HuH-7 (cell line): ENCODE measurements around the gene KDM1B.
A peak's percentile ranks its signal among the peaks of the same experiment; 100 is the strongest.
"Not testable (repeated sequence)": the region's sequence is repeated elsewhere in the genome, so short reads cannot be mapped to it uniquely, and the experiment has no call there.

ENCODE experiments used
- DNase-seq: peaks from one replicate; pipeline ENCODE4 v3.0.0; 2011; ENCODE audit warnings: low spot score

Gene KDM1B

DNA sequence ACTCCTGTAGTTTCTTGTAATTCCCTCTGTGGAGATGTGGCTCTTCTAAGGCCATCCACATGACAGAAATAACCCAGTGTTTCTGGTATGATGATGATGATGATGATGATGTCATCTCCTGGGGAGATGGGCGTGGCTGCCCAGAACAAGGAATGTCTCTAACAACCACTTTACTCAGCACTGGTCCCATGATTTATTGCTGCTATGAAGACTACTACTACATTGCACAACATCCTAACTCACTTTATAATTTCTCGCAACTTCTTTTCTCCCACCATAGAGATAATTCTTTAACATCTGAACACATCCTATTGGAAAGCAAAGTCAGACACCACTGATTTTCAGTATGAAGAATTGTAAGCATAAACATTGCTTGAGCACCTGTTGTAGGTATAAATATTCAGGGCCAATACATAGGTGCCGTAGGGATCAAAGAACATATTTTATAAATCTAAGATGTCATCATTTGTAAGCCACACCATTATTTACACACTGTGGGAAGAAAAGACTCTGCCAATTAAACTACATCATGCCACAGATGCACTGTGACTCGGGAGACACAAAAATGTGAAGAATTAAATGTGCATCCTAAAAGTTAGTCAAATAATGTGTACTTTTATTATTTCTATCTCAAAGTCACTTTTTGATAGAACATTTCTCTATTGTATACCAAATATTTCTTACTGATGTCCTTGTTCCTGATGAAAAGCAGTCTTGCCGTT lies 6.8 kb upstream of the KDM1B start:
- no peak for DNase-seq

DNA sequence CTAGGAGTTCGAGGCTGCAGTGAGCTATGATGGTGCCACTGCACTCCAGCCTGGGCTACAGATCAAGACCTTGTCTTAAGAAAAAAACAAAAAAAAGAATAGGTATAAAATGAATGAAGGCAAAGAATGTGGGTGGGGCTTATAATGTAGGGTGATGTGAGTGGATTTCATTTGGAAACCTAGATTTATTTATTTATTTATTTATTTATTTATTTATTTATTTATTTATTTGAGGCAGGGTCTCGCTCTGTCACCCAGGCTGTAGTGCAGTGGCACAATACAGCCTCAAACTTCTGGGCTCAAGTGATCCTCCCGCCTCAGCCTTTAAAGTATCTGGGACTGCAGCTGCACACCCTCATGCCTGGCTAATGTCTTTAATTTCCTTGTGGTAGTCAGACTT lies 3.8 kb upstream of the KDM1B start:
- DNase-seq, result not testable (repeated sequence)

GRCh38 chr6:18151801-18152200 lies 3.4 kb upstream of the KDM1B start:
- no peak for DNase-seq

GRCh38 chr6:18153311-18153703 lies 1.9 kb upstream of the KDM1B start:
- DNase-seq, result no peak

GRCh38 chr6:18154507-18155149 lies 594 bp upstream of the KDM1B start, which contains the start of gene TPMT:
Gene TPMT (minus strand): TSS chr6:18155077. CDS start chr6:18149127, 5,950 bp downstream.
- DNase-seq, result peak; percentile 77

GRCh38 chr6:18155864-18156421 lies 721 bp downstream of the KDM1B start:
- DNase-seq, result peak; percentile 60

DNA sequence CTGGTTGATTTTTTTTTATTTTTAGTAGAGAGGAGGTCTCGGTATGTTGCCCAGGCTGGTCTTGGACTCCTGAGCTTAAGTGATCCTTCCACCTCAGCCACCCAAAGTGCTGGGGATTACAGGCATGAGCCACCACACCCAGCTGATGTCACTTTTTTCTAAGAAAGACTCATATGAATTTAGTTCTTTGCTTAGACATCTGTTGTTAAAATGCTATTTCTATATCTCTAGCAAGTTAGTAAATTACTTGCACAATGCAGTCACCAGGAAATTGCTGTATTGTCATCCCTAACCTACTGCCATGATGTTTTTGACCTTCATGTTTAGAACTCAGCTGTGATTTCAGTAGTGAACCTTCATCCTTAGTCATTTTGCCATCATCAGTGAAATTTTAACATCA lies 5.7 kb downstream of the KDM1B start:
- no peak for DNase-seq

- DNase-seq, result no peak
Measured at GRCh38 chr6:18161431-18161830, 6.2 kb downstream of the KDM1B start.

GRCh38 chr6:18162401-18162800 lies 7.2 kb downstream of the KDM1B start:
- no peak for DNase-seq

DNA sequence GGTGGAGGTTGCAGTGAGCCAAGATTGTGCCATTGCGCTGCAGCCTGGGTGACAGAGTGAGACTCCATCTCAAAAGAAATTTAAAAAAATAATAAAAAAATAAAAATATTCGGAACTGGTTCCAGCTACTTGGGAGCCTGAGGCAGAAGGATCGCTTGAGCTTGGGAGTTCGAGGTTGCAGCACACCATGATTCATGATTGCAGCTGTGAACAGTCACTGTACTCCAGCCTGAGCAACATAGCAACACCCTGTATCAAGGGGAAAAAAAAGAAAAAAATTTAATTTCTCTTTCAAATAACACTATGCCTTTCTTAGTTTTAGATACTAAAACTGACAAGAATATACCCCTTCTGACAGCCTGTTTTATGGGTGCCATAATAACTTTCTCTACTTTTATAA lies 10.5 kb downstream of the KDM1B start:
- no peak for DNase-seq

- no peak for DNase-seq
Measured at GRCh38 chr6:18166312-18167036, 11.3 kb downstream of the KDM1B start.

DNA sequence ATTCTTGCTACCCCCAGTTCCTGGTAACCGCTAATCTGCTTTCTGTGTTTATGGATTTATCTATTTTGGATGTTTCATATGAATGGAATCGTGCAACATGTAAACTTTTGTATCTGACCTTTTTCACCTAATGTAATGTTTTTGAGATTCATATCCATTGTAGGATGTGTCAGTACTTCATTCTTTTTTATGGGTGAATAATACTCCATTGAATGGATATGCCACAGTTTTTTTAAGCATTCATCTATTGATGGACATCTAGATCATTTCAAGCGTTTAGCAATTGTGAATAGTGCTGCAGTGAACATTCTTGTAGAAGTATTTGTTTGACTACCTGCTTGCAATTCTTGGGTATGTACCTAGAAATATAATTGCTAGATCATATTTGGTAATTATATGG lies 13.0 kb downstream of the KDM1B start:
- DNase-seq, result no peak

DNA sequence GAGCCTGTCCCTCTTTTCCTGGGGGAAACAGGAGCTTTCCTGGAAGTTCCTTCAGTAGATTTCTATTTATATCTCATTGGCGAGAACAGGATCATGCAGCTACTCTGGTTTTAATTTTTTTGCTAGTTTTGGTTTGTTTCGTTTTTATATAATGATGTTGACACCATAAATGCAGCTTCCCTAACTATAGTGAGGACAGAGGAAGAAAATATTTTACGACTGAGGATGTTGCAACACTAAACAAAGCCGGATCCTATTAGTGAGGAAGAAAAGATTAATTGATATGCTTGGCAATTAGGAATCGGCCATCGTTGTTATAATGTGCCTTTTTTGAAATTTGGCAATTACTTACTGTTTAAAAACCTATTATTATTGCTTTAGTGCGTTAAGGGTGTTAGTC lies 16.6 kb downstream of the KDM1B start:
- DNase-seq, result no peak

DNA sequence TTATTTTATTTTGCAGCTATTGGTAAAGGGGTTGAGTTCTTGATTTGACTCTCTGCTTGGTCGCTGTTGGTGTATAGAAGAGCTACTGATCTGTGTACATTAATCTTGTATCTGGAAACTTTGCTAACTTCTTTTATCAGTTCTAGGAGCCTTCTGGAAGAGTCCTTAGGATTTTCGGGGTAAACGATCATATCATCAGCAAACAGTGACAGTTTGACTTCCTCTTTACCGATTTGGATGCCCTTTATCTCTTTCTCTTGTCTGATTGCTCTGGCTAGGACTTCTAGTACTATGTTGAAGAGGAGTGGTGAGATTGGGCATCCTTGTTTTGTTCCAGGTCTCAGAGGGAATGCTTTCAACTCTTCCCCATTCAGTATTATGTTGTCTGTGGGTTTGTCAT lies 21.0 kb downstream of the KDM1B start:
- DNase-seq, result not testable (repeated sequence)

GRCh38 chr6:18177286-18177965 lies 22.2 kb downstream of the KDM1B start:
- no peak for DNase-seq

DNA sequence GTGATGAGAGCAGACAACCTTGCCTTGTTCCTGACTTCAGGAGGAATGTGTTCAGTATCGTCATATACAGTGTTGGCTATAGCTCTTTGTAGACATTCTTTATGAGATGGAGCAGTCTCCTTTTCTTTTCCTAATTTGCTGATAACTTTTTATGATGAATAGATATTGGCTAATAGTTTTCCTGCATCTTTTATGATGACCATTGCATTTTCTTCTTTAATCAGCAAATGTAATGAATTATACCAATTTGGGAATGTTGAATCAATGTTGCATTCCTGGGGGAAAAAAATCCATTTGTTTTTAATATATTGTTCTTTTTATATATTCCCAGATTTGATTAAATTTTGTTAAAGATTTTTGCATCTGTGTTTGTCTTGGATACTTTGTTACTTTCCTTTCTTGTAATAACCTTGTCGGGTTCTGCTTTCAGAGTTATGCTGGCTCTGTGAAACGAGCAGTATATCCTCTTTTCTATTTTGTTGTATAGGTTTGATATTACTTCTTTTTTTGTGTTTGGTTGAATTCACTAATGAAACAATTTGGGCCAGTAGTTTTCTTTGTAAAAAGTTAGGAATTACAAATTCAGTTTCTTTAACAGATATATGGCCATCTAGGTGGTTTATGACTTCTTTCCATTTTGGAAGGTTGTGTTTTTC lies 23.9 kb downstream of the KDM1B start:
- DNase-seq, result no peak

DNA sequence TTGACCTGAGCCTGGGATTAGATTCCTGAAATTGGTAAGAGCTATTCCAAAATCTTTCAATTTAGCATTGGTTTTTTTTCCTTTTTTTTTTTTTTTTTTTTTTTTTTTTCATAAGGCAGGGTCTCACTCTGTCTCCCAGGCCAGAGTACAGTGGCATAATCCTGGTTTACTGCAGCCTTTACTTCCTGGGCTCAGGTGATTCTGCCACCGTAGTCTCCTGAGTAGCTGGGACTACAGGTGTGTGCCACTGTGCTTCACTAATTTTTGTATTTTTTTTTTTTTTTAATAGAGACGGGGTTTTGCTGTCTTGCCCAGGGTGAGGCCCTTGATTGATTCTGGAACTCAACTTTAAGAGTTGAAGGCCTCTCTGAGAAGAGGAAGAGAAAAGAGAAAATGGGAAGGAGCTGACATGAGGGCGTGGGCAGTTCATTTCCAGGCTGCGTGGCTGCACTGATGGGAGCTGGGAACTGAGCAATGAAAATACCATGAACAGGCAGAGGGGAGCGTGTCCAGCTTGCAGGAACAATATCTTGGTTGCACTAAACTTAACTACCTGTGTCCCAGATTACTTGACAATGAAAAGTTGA lies 24.6 kb downstream of the KDM1B start:
- no peak for DNase-seq

DNA sequence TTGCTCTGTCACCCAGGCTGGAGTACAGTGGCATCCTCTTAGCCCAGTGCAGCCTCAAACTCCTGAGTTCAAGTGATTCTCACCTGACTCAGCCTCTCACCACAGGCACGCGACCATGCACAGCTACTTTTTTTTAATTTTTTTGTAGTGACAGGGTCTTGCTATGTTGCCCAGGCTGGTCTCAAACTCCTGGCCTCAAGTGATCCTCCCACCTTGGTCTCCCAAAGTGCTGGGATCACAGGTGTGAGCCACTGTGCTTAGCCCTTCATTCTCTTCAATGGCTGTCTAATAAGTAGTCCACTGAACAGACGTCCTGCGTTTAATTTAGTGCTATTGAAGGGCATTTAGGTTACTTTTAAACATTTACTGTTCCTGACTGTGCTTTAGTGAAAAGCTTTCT lies 27.3 kb downstream of the KDM1B start:
- no peak for DNase-seq

- DNase-seq, result no peak
Measured at GRCh38 chr6:18183766-18184165, 28.5 kb downstream of the KDM1B start.

- DNase-seq, result no peak
Measured at GRCh38 chr6:18185624-18186023, 30.4 kb downstream of the KDM1B start.

- DNase-seq, result no peak
Measured at GRCh38 chr6:18186033-18186432, 30.8 kb downstream of the KDM1B start.
